ENCODE data around the gene UNC13C. TPM values are rescaled to one million over a fixed set of nuclear protein-coding genes. Genes with fewer than 3 reads are reported as not detected.

Gene UNC13C
- total RNA-seq, 1 donor from 2014 or later: not detected

DNA sequence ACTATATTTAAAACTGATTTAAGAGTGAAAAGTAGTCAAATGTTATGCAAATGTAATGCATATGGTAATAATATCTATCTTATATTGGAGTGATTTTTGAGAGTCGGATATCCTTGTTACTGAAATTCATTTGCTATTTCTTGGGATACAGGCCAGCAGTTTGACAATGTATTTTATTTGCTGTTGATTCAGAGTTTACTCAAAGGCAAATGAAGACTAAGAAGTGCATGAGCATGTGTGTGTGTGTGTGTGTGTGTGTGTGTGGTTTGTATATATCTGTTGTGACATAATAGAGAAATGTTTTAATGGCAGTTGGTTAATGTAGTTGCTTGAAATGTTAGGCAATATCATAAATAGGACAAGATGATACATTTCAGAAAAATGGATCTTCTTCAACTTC lies 39.0 kb downstream of the UNC13C start:
- H3K4me3 ChIP-seq: no peak overlapping the region
- TF ChIP-seq, protein P1, sequence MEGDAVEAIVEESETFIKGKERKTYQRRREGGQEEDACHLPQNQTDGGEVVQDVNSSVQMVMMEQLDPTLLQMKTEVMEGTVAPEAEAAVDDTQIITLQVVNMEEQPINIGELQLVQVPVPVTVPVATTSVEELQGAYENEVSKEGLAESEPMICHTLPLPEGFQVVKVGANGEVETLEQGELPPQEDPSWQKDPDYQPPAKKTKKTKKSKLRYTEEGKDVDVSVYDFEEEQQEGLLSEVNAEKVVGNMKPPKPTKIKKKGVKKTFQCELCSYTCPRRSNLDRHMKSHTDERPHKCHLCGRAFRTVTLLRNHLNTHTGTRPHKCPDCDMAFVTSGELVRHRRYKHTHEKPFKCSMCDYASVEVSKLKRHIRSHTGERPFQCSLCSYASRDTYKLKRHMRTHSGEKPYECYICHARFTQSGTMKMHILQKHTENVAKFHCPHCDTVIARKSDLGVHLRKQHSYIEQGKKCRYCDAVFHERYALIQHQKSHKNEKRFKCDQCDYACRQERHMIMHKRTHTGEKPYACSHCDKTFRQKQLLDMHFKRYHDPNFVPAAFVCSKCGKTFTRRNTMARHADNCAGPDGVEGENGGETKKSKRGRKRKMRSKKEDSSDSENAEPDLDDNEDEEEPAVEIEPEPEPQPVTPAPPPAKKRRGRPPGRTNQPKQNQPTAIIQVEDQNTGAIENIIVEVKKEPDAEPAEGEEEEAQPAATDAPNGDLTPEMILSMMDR (IDR thresholded peaks at IDR 0.05): no peak
- TF ChIP-seq POLR2AphosphoS5 (IDR thresholded peaks at IDR 0.05; ENCODE audit: insufficient read depth in 1 of 2, low read depth in 1 of 2) (no peak), POLR2A (IDR thresholded peaks at IDR 0.05) (no peak)
- H3K27ac ChIP-seq: no peak overlapping the region
- no peaks in the 10 kb centered on the region for H3K36me3 ChIP-seq
- no peak for DNase-seq (ENCODE audit: extremely low spot score in 2 of 2)
- H3K9me3 ChIP-seq: no peaks in the 10 kb centered on the region
- no peaks in the 10 kb centered on the region for H3K4me1 ChIP-seq
- no peaks in the 10 kb centered on the region for H3K27me3 ChIP-seq
- intact Hi-C loops (cut with DNase I): no loop called here

DNA sequence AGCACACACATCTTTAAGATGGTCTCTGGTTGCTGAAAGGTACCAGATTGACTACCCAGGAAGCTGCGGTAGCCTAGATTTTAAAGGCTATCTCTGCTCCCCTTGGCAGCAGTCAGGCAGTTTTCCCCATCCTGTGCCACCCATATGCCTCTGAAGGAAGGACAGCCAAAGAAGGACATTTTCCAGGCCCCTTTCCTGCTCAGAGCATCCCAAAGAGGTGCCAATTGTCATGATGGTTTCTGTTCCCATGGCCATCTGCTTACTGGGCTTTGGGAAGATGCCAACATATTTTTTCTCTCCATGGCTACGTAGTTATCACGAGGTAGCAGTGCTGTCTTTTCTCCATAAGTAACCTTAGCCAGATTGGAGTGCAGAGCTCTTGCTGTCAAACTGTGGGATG lies 39.7 kb downstream of the UNC13C start:
- Histone ChIP-seq H3K27ac (no peak overlapping the region), H3K36me3 (no peaks in the 10 kb centered on the region), H3K27me3 (no peaks in the 10 kb centered on the region), H3K4me1 (no peaks in the 10 kb centered on the region), H3K9me3 (no peaks in the 10 kb centered on the region), H3K4me3 (no peak overlapping the region)
- TF ChIP-seq, protein P1 (IDR thresholded peaks at IDR 0.05): no peak
- TF ChIP-seq POLR2AphosphoS5 (IDR thresholded peaks at IDR 0.05; ENCODE audit: insufficient read depth in 1 of 2, low read depth in 1 of 2) (no peak), POLR2A (IDR thresholded peaks at IDR 0.05) (no peak)
- intact Hi-C loops (cut with DNase I): no loop called here
- DNase-seq (ENCODE audit: extremely low spot score in 2 of 2): no peak

DNA sequence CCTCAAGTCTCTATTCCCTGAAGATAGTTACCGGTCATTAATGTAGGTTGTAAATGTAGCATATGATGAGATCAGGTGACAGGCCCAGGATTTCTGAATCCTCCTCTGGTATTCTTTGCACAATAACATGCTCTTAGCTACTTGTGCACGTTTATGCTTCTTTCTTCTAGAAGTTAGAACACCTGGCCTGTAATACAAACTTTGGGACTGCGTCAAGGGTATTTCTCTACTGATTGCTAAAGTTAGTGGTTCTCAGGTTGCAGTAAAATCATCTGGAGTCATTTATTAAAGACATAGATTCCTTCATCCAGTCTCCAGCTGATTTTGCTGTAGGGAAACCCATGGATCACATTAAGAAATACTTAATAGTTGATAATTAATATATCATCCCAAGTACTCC lies 48.0 kb downstream of the UNC13C start:
- TF ChIP-seq POLR2A (IDR thresholded peaks at IDR 0.05) (no peak), POLR2AphosphoS5 (IDR thresholded peaks at IDR 0.05; ENCODE audit: insufficient read depth in 1 of 2, low read depth in 1 of 2) (no peak)
- TF ChIP-seq, protein P1 (IDR thresholded peaks at IDR 0.05): no peak
- Histone ChIP-seq H3K9me3 (no peaks in the 10 kb centered on the region), H3K27ac (no peak overlapping the region), H3K4me3 (no peak overlapping the region), H3K4me1 (no peaks in the 10 kb centered on the region), H3K36me3 (no peaks in the 10 kb centered on the region), H3K27me3 (no peaks in the 10 kb centered on the region)
- DNase-seq (ENCODE audit: extremely low spot score in 2 of 2): no peak
- intact Hi-C loops (cut with DNase I): no loop called here

DNA sequence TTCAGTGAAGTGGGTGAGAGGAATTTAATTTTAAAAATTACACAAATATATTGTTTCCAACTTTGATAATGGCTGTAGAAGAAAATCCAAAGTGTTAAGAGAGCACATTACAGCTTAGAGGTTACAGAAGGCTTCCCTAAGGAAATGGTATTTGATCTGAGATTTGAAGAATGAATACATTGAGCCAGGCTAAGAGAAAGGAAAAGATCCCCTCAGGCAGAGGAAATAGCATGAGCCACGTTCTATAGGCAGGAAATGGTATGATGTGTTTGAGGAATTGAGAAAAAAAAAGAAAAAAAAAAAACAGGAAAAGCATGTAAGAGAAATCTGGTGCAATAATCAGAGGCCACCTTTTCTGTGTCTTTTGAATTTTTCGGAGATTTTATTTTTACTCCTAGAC lies 48.6 kb downstream of the UNC13C start:
- Histone ChIP-seq H3K27me3 (no peaks in the 10 kb centered on the region), H3K27ac (no peak overlapping the region), H3K9me3 (no peaks in the 10 kb centered on the region), H3K4me1 (no peaks in the 10 kb centered on the region), H3K36me3 (no peaks in the 10 kb centered on the region), H3K4me3 (no peak overlapping the region)
- DNase-seq (ENCODE audit: extremely low spot score in 2 of 2): no peak
- TF ChIP-seq POLR2AphosphoS5 (IDR thresholded peaks at IDR 0.05; ENCODE audit: insufficient read depth in 1 of 2, low read depth in 1 of 2) (no peak), POLR2A (IDR thresholded peaks at IDR 0.05) (no peak)
- TF ChIP-seq, protein P1 (IDR thresholded peaks at IDR 0.05): no peak
- intact Hi-C loops (cut with DNase I): no loop called here

DNA sequence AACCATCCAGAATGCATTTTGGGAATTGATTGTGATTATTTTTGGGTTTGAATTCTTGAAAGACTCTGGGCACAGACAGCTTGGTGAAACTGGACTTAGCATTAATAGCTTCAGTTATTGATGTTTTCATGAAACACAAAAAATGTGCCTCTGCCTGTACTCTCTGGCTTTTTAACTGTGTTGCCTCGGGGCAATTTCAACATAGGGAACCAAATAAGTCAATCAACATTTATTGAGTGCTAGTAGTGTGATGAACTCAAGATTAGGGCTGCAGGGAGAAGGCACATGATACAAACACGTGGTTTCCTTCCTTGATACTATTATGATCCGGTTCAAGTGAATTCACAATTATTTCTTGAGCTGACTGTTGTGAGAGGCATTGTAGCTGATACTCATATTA lies 50.8 kb downstream of the UNC13C start:
- no peak for DNase-seq (ENCODE audit: extremely low spot score in 2 of 2)
- Histone ChIP-seq H3K27ac (no peak overlapping the region), H3K27me3 (no peaks in the 10 kb centered on the region), H3K36me3 (no peaks in the 10 kb centered on the region), H3K4me3 (no peak overlapping the region), H3K4me1 (no peaks in the 10 kb centered on the region), H3K9me3 (no peaks in the 10 kb centered on the region)
- intact Hi-C loops (cut with DNase I): no loop called here
- TF ChIP-seq POLR2A (IDR thresholded peaks at IDR 0.05): no peak
- TF ChIP-seq, protein P1 (IDR thresholded peaks at IDR 0.05): no peak
- TF ChIP-seq POLR2AphosphoS5 (IDR thresholded peaks at IDR 0.05; ENCODE audit: insufficient read depth in 1 of 2, low read depth in 1 of 2): no peak

Measured in vagina (tissue), 2 donors.